Muscle of leg (tissue), 11 donors: ENCODE data around the gene ZNF317. TPM values are rescaled to one million over a fixed set of nuclear protein-coding genes. Genes with fewer than 3 reads are reported as not detected.
"Not testable (repeated sequence)": the region's sequence is repeated elsewhere in the genome, so short reads cannot be mapped to it uniquely, and the experiment has no call there.

Experiments used
- DNase-seq: peaks from one replicate; pipeline ENCODE4 v3.0.0; 2013
- H3K27ac ChIP-seq: one replicate; pipeline ENCODE4 v1.5.1; 2013; ENCODE audit warnings: mild to moderate bottlenecking, low read length, control low read depth
- H3K27me3 ChIP-seq: one replicate; pipeline ENCODE4 v1.6.1; 2013; ENCODE audit warnings: low read length; ENCODE audit not compliant: control insufficient read depth, insufficient read depth
- H3K36me3 ChIP-seq: one replicate; pipeline ENCODE4 v1.6.1; 2013; ENCODE audit warnings: low read length; ENCODE audit not compliant: control insufficient read depth, insufficient read depth
- H3K4me1 ChIP-seq: one replicate; pipeline ENCODE4 v1.6.1; 2013; ENCODE audit warnings: low read length; ENCODE audit not compliant: control insufficient read depth, insufficient read depth
- H3K4me3 ChIP-seq: one replicate; pipeline ENCODE4 v1.5.1; 2013; ENCODE audit warnings: low read length, control low read depth
- H3K9me3 ChIP-seq: replicated peaks from 2 replicates; pipeline ENCODE4 v1.6.1; 2013; ENCODE audit warnings: low read depth, low read length; ENCODE audit not compliant: control insufficient read depth
- WGBS: methylation state at CpG from one replicate; pipeline ENCODE4 v1.1.5; 2013; ENCODE audit warnings: missing lambda C conversion rate; ENCODE audit not compliant: insufficient coverage; 5-methylcytosine and 5-hydroxymethylcytosine counted together
- polyA plus RNA-seq, 8 donors: library from polyadenylated mRNA; unstranded; fragments of 120-200 nt; gene quantifications; one replicate each; pipeline versions ENCODE4 v1.2.1 to v1.2.3, GENCODE V29; 2013; ENCODE audit warnings: inconsistent platforms in 1 of 8, low replicate concordance in 1 of 8; ENCODE audit not compliant: insufficient read length in 8 of 8, insufficient read depth in 1 of 8
- total RNA-seq: library from RNA; stranded (reverse); fragments of 120-200 nt; gene quantifications from one replicate; pipeline ENCODE4 v1.2.4, GENCODE V29; 2013

ZNF317 gene
- total and polyA plus RNA-seq, 9 donors: 18.2 to 23.6 (median 19.3) TPM

DNA sequence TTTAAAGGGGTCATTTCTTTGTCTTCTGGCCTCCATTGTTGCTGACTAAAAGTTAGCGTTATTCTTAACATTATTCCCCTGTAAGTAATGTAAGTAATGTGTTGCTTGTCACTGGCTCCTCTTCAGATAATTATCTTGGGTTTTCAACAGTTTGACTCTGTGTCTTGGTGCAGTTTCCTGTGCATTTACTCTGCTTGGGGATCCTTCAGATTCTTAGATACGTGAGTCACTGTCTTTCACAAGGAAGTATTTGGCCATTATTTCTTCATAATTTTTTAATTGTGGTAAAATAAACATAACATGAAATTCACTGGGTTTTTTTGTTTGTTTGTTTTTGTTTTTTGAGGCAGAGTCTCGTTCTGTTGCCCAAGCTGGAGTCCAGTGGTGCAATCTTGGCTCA lies 25.1 kb downstream of the ZNF317 start:
- H3K36me3 ChIP-seq: peaks cover 50% of the 10 kb centered on the region
- H3K27me3 ChIP-seq: no peaks in the 10 kb centered on the region
- no peak overlapping the region for H3K4me3 ChIP-seq
- no peak for DNase-seq
- no CpG with 5 or more reads among the region's 3 CpGs for WGBS
- no peak overlapping the region for H3K27ac ChIP-seq
- peaks cover 34% of the 10 kb centered on the region for H3K9me3 ChIP-seq
- H3K4me1 ChIP-seq: no peaks in the 10 kb centered on the region

DNA sequence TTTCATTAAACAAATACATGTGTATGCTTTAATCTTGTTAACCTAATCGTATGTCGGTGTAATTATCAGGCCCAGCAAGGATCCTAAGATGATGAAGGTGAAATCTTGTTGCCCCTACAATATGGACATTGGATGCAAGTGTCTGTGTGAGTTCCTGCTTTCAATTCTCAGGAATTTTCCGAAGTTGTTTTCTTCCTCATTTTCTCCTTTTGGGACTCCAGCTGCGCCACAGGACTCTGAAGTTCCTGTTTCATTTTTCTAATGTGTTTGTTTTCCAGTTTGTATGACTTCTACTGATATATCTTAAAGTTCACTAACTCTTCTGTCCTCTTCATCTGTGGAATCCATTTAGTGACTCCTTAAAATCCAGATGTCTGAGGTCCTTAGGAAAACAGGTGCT lies 26.6 kb downstream of the ZNF317 start:
- no peaks in the 10 kb centered on the region for H3K4me1 ChIP-seq

DNA sequence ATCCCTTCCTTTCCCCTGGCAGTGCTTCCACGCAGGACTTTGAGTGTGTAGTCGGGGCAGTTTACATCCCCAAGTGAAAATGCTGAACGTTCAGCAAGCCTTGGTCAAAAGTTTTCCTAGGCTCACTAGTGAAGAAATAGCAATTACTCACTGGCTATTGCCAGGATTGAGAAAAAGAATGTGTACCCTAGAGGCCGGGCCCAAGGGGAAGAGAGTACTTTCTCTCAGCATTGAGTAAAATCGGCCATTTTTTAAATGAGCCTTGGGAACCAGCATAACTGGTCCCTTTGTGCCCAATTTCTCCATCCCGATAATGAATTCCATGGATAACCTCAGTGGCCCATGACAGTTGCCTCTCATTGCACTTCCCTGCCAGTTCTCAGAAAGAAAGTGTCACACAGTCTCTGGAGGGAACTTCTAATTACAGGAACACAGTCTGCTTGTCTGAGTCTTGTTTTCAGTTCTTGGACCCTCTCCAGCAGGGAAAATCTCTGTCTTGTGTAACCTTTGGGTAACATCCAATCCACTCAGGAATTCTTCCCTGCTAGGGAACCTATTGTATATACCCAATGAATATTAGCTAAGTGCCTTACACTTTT lies 31.3 kb downstream of the ZNF317 start:
- 70% methylated on average over 6 of the region's 6 CpGs for WGBS

More for the DNA sequence above, 26.6 kb downstream of the ZNF317 start:
- Histone ChIP-seq H3K4me3 (no peak overlapping the region), H3K9me3 (peaks cover 18% of the 10 kb centered on the region), H3K36me3 (peaks cover 34% of the 10 kb centered on the region), H3K27me3 (no peaks in the 10 kb centered on the region), H3K27ac (no peak overlapping the region)
- WGBS: no CpG with 5 or more reads among the region's 4 CpGs
- DNase-seq: peak; percentile 37

DNA sequence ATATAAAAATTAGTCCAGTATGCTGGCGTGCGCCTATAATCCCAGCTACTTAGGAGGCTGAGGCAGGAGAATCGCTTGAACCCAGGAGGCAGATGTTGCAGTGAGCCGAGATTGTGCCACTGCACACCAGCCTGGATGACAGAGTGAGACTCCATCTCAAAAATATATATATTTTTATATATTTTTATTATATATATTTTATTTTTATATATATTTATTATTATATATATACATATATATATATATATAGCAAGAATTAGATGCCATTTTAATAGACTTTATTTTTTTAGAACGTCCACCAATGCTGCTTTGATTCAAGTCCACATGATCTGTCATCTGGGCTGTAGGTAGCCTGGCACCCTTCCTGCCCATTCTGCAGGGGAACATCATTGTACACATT lies 35.1 kb downstream of the ZNF317 start:
- WGBS: 67% methylated on average over 1 of the region's 5 CpGs
- H3K27me3 ChIP-seq: no peaks in the 10 kb centered on the region
- H3K36me3 ChIP-seq: no peaks in the 10 kb centered on the region
- no peak overlapping the region for H3K4me3 ChIP-seq
- DNase-seq: no peak
- H3K27ac ChIP-seq: no peak overlapping the region
- H3K9me3 ChIP-seq: no peaks in the 10 kb centered on the region
- no peaks in the 10 kb centered on the region for H3K4me1 ChIP-seq

More for the DNA sequence above, 31.3 kb downstream of the ZNF317 start:
- H3K4me1 ChIP-seq: no peaks in the 10 kb centered on the region
- no peaks in the 10 kb centered on the region for H3K27me3 ChIP-seq
- peak; percentile 7 for DNase-seq
- no peak overlapping the region for H3K4me3 ChIP-seq
- peaks cover 1% of the 10 kb centered on the region for H3K36me3 ChIP-seq
- H3K27ac ChIP-seq: no peak overlapping the region
- no peaks in the 10 kb centered on the region for H3K9me3 ChIP-seq

DNA sequence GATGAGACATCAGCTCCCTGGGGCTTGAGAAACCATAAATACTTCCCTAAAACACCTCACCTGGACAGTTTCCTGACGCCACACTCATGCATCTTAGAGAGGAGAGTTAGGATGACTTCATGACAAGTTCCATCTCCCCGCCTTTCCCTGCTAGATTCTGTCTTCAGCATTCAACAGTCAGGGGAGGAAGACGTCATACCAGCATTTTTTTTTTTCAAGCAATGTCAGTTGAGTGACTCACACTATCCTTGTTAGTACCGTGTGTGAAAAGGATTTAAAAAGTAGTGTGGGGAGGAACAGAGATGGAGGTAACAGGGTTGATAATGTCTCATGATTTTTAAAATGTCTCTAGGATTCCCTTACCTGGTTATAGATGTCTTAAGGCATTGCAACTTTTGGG lies 38.7 kb downstream of the ZNF317 start, which contains the start of gene OR7D2:
Gene OR7D2, plus strand, starts transcription at position 79 of the 400 bp plus-strand sequence. CDS start 6,803 bp downstream, outside the sequence.
- Histone ChIP-seq H3K4me1 (no peaks in the 10 kb centered on the region), H3K9me3 (no peaks in the 10 kb centered on the region), H3K27ac (no peak within 1 kb of the TSS), H3K27me3 (no peaks in the 10 kb centered on the region), H3K4me3 (no peak within 1 kb of the TSS), H3K36me3 (no peaks in the 10 kb centered on the region)
- 100% methylated on average over 1 of the region's 4 CpGs for WGBS
- DNase-seq: no peak

DNA sequence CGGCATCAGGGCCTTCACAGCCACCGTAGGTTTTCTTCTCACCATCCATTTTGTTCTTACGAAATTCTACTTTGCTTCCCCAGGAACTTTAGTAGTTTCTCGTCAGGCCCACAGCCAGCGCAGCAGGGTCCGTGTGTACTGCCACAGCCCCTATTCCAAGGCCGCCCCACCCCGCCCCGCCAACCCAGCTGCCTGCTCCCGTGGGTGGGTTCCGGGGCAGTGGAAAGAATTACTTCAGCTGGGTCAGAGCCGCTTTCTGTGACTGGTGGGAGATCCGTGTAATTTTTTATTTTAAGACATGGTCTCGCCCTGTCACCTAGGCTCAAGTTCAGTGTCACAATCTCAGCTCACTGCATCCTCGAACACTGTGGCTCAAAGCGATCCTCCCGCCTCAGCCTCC lies 42.8 kb downstream of the ZNF317 start:
- Histone ChIP-seq H3K27ac (no peak overlapping the region), H3K9me3 (no peaks in the 10 kb centered on the region), H3K36me3 (no peaks in the 10 kb centered on the region), H3K27me3 (no peaks in the 10 kb centered on the region), H3K4me1 (no peaks in the 10 kb centered on the region), H3K4me3 (no peak overlapping the region)
- 93% methylated on average over 13 of the region's 17 CpGs for WGBS
- DNase-seq: no peak

DNA sequence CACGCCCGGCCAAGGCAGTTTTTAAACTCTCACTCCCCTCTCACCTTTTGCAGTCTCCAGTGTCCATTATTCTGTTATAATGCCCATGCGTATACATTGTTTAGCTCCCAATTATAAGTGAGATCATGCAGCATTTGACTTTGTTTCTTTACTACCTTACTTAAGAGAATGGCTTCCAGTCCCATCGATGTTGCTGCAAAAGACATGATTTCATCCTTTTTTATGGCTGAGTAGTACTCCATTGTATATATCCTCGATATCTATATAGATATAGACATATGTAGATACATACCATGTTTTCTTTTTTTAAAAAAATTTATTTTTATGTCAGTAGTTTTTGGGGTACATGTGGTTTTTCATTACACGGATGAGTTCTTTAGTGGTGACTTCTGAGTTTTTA lies 47.0 kb downstream of the ZNF317 start:
- H3K27me3 ChIP-seq: no peaks in the 10 kb centered on the region
- no peaks in the 10 kb centered on the region for H3K36me3 ChIP-seq
- no peaks in the 10 kb centered on the region for H3K9me3 ChIP-seq
- H3K4me1 ChIP-seq: no peaks in the 10 kb centered on the region
- no peak overlapping the region for H3K4me3 ChIP-seq
- 89% methylated on average over 3 of the region's 6 CpGs for WGBS
- H3K27ac ChIP-seq: no peak overlapping the region
- DNase-seq: no peak

DNA sequence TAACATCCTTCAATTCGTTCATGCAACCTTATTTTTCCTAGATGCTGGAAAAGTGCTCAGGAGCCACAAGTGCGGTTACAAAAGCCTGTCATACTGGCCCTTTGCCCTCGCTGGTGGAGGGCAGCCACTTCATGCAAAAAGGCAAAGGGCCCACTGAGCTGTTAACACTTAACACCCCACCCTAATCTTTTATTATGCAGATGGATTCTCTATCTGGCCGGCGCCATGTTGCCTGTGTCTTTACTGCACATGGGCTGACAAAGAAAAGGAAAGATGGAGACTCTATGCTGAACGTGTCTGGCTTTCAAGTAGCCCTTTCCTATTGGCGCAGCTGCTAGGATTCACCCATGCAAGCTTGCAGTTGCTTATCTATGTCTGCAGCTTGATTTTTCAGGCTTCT lies 49.3 kb downstream of the ZNF317 start:
- 78% methylated on average over 5 of the region's 7 CpGs for WGBS
- H3K4me1 ChIP-seq: no peaks in the 10 kb centered on the region
- H3K27me3 ChIP-seq: no peaks in the 10 kb centered on the region
- no peak overlapping the region for H3K27ac ChIP-seq
- no peak overlapping the region for H3K4me3 ChIP-seq
- no peaks in the 10 kb centered on the region for H3K9me3 ChIP-seq
- DNase-seq: no peak
- H3K36me3 ChIP-seq: no peaks in the 10 kb centered on the region

DNA sequence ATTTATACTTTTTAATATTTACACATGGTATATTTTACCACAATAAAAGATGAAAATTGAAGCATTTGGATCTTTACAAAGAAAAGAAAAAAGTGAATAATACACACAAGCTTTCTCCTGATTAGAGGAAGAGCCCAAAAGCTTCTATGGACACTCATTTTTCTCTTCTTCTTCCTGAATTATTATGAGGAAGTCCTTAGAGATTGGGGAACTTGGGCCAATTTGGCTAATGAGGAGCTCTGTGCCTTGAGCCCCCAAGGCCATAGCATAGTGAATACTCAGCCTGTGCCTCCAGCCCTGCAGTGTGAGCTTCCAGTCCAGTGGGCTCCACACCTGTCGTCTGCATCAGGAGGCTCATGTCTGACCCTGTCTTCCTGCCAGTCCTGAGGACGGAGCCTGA lies 57.8 kb downstream of the ZNF317 start:
- DNase-seq: peak; percentile 4
- not testable (repeated sequence) for H3K4me3 ChIP-seq, H3K9me3 ChIP-seq, H3K4me1 ChIP-seq, H3K27me3 ChIP-seq, H3K36me3 ChIP-seq, H3K27ac ChIP-seq
- WGBS: no CpG with 5 or more reads among the region's 2 CpGs

DNA sequence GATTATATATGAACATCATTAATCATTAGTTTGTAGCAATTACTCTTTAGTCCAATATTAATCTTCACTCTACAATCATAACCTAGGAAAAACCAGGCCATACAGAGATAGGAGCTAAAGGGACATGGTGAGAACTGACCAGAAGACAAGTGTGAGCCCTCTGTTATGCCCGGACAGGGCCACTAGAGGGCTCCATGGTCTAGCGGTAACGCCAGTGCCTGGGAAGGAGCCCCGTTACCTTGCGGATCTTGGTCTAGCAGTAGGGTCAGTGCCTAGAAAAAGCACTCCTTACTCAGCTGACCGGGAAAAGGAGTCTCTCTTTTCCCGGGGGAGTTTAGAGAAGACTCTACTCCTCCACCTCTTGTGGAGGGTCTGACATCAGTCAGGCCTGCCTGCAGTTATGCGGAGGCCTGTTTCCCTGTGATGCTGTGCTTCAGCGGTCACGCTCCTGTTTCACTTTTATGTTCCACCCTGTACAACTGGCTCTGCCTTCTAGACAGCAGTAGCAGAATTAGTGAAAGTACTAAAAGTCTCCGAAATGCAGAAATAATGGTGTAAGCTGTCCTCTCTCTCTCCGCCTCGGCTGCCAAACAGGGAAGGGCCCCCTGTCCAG lies 65.4 kb downstream of the ZNF317 start:
- Histone ChIP-seq H3K4me1 (no peaks in the 10 kb centered on the region), H3K9me3 (no peaks in the 10 kb centered on the region), H3K27me3 (no peaks in the 10 kb centered on the region), H3K27ac (no peak overlapping the region), H3K4me3 (no peak overlapping the region), H3K36me3 (no peaks in the 10 kb centered on the region)
- 46% methylated on average over 6 of the region's 13 CpGs for WGBS
- DNase-seq: peak; percentile 75
